Activated CD4-positive, alpha-beta T cell treated with anti-CD3 and anti-CD28 coated beads for 4 hours (primary cell): ENCODE results near the gene SLC19A1.

ENCODE experiments used
- DNase-seq, 2 donors: peaks; one replicate each; pipeline ENCODE4 v3.0.0-alpha.2; 2020

Gene SLC19A1

DNA sequence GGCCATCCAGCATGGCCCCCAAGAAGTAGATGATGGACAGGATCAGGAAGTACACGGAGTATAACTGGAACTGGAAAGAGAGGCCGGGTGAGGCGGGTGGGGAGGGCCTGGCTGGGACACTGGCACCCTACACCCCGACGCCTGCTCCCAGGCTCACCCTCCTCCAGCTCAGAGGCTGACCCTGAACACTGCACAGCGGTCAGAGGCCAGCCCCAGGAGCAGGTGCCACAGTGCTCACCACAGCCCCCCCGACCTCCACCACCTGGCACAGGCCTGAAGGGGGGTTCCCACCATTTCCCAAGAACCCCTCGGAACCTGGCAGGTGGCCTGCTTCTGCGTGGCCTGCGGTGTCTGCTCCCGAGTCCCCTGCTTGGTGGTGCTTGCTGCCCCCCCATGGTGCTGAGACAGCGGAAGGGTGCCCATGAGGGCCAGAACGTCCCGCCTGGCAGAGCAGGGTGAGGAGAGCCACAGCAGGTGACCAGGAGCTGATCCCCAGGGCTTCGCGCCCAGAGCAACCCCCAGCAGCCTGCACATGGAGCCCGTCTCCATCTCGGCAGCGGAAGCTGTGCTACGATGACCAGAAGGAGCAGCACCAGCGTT is 26.1 kb downstream of the SLC19A1 start:
- DNase-seq: no peak

- DNase-seq: no peak
These were observed 26.8 kb downstream of the SLC19A1 start for GRCh38 chr21:45515241-45516061.

- no peak for DNase-seq
These were observed 27.8 kb downstream of the SLC19A1 start for GRCh38 chr21:45514311-45515021.

DNA sequence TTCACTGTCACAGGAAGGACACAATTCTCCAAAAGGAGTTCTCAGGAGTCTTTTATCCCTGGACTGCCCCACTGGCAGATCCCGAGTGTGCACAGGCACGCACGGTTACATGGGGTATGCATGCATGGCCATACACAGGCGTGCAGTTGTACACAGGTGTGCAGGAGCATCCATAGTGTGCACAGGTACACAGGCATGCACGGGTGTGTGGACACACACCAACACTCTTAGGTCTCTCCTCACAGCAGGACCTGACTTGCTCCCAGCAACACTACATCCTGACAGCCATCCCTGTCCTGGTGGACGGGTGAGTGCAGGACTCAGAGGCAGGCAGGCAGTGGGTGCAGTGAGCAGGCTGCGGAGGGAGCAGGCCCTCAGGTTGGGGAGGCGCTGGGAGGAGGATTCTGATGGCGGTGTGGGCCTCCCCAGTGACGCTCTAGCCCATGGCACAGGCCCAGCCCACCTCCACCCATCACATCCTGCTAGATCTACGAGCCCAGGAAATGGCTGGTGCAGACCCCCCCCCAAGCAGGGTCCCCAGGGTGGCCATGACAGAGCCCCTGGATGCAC is 28.4 kb downstream of the SLC19A1 start:
- no peak for DNase-seq

- DNase-seq: no peak
These were observed 29.1 kb downstream of the SLC19A1 start for GRCh38 chr21:45513003-45513717.

DNA sequence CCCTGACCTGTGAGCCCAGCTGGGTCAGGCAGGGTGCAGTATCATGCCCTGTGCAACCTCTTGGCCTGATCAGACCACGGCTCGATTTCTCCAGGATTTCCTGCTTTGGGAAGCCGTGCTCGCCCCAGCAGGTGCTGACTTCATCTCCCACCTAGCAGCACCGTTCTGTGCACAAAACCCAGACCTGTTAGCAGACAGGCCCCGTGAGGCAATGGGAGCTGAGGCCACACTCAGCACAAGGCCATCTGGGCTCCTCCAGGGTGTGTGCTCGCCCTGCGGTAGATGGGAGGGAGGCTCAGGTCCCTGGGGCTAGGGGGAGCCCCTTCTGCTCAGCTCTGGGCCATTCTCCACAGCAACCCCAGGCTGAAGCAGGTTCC is 29.6 kb downstream of the SLC19A1 start:
- DNase-seq: no peak

GRCh38 chr21:45511661-45512431 is 30.4 kb downstream of the SLC19A1 start:
- no peak for DNase-seq

DNA sequence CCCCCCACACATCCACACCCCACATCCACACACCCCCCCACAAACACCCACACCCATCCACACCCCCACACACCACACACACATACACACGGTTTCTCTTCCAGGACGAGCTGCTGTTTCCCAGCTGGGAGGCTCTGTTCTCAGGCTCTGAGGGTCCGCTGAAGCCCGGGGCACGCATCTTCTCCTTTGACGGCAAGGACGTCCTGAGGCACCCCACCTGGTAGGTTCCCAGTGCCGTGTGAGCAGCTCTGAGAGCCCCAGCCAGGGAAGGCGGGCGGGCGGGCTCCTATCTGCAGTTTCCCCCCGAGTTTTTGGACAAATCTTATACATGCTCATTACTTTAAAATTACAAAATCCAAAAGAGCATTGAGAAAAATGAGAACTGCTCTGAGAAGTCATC is 31.2 kb downstream of the SLC19A1 start:
- DNase-seq: no peak

DNA sequence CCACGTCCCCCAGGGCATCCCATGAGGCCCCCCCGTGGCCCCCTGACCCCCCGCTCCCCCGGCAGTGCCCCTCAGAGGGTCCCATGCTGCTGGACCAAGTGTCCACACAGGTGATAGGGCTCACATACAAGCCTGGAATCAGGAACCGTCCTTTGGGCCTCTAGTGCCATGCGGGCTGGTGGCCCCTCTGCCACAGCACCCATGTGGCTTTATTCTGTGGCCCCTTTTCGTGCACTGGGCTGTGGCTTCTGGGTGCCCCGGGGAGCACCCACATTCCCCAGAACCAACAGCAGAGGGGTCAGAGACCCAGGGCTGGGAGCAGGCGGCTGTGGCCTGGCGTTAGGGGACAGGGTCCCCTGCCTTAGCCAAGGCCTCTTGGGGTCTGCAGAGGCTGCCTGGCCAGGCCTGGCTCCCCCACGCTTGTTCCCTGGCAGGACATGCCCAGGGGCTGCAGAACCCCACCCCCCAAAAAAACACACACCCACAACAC is 31.7 kb downstream of the SLC19A1 start:
- DNase-seq: no peak

GRCh38 chr21:45509566-45510465 is 32.4 kb downstream of the SLC19A1 start:
- DNase-seq: no peak

- DNase-seq: no peak
These were observed 33.4 kb downstream of the SLC19A1 start for GRCh38 chr21:45508607-45509565.

GRCh38 chr21:45507888-45508508 is 34.2 kb downstream of the SLC19A1 start:
- no peak for DNase-seq

DNA sequence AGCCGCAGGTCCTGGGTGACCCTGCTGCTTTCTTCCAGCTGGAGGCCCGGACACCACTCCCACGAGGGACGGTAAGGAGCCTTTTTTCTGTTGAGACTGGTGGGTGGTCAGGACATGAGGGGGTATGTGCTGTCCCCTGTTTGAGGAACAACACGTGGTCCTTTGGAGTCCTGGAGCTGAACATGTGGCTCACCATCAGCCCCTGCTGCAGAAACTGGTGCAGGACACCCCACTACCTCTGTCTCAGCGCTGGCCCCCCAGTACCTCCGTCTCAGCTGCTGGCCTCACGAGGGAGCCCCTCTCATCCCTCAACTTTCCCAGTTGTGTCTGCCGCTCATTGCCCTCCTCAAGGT is 34.7 kb downstream of the SLC19A1 start:
- no peak for DNase-seq

GRCh38 chr21:45506836-45507522 is 35.3 kb downstream of the SLC19A1 start:
- no peak for DNase-seq

DNA sequence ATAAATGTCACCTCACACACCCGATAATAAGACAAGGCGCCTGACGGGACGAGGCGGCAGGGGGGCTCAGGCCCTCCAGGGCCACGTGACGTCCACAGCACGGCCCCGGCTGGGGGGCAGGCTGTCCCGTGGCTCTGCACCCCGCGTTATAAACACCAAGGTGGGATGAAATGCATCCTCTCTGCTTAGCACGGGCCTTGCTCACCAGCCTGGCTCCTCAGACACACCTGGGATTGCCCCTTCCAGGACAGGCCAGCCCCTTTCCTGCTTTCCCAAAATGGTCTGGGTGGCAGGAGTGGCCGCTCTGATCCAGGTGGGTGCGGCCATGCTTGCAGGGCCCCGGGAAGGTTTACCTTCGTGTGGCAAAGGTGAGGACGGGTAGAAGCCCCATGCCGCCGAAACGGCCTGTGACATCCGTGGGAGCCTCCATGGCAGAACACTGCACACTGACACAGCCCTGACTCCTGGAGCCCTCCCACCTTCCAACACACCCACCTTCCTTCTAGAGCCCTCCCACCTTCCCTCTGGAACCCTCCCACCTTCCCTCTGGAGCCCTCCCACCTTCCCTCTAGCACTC is 35.9 kb downstream of the SLC19A1 start:
- DNase-seq: no peak

GRCh38 chr21:45505416-45506021 is 36.7 kb downstream of the SLC19A1 start:
- DNase-seq: no peak

GRCh38 chr21:45504516-45505415 is 37.5 kb downstream of the SLC19A1 start:
- DNase-seq: no peak
